HL-60/S4 treated with phorbol 12-myristate 13-acetate at 8.2 ng/mL for 4 days and 3 days (cell line): ENCODE data around the gene SPAG8.

Experiments
- in situ Hi-C: fragments of 300-500 bp; cut with MboI; formaldehyde crosslinking; loops from 2 replicates; pipeline ENCODE4 v1.15.0; 2022; ENCODE audit warnings: low sequenced_read_pairs

SPAG8 gene

GRCh38 chr9:35812025-35812602 lies at the start of gene SPAG8:
TSS of gene SPAG8 (minus strand) at chr9:35812262. CDS start at chr9:35812147, 115 bp downstream.
- in situ Hi-C loops, result no loop called here

GRCh38 chr9:35861161-35861897 lies 49.3 kb upstream of the SPAG8 start:
- in situ Hi-C loops, result no loop called here

GRCh38 chr9:35859990-35860339 lies 47.9 kb upstream of the SPAG8 start:
- in situ Hi-C loops, result no loop called here

- in situ Hi-C loops, result no loop called here
These were observed 47.4 kb upstream of the SPAG8 start for GRCh38 chr9:35859310-35859989.

- in situ Hi-C loops, result no loop called here
These were observed 46.4 kb upstream of the SPAG8 start for GRCh38 chr9:35858458-35858857.

DNA sequence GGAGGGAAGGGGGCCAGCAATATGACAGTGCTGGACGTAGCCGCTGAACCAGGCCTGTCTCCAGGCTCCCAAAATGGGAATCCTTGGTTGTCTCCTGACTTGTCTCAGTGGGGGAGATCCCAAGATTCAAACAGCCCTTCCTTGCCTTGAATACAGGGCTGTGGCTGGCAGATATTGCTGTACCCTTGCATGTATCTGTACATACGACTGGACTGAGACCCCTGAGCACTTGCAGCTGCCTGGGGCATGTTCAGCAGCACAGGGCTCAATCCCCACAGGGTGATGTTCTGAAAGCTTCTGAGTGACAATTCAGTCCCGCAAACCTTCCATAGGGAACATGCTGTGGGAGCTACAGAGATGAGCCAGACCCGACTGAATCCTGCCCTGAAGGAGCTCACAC lies 44.8 kb upstream of the SPAG8 start:
- in situ Hi-C loops, result no loop called here

GRCh38 chr9:35856206-35856605 lies 44.1 kb upstream of the SPAG8 start:
- in situ Hi-C loops, result no loop called here

DNA sequence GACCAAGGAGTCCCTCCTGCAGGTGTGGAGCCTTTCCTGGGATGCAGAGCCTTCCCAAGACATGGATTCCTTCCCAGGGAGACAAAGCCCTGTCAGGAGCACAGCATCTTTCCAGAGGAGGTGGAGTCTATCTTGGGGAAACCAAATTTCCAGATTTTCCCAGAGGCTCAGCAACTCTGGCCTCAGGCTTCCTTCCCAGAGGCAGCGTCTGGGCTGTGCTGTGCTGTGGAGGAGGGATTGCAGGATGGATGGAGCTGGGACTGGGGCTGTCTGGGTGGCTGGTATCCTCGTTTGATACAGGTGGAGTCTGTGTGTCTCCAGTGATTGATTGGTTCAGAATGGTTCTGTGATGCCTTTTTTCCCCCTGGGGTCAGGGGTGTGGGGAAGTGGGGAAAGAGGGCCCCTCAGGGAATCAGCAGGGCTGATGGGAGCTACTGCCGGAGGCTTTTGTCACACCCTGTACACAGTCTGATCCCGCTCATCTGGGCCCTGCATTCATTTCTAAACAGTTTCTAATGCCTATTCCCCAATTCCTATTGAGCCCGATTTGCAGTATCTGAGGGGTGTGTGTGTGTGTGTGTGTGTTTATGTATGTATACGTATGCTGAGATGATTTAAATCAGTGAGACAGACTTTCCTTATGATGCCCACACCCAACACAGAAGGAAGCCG lies 42.2 kb upstream of the SPAG8 start:
- in situ Hi-C loops, result no loop called here

- in situ Hi-C loops, result no loop called here
These were observed 41.1 kb upstream of the SPAG8 start for GRCh38 chr9:35852876-35853865.

DNA sequence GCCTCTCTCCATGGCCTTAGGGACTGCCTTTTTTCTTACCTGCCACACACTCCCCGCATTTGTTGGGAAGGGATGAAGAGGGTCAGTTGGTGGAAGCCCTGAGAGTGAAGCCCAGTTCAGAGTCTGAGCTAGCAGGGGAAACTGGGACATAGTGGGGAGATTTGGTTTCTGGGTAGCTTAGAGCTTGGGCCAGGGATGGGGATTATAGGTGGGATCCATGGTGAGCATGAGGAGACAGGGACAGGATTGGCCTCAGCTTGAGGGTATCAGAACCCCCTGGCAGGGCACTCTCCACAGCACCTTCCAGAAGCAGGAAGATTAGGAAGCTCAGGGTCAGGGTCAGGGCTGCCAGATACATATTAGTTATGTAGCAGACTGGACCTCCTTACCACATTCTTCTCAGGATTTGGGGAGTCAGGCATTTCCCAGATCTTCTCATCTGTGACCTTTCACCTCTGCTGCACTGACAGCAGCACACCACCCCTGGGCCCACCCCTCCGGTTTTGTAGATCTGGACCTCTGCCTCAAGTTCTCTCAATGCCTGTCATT lies 40.3 kb upstream of the SPAG8 start:
- in situ Hi-C loops, result no loop called here

GRCh38 chr9:35847792-35848572 lies 35.9 kb upstream of the SPAG8 start:
- in situ Hi-C loops, result no loop called here

GRCh38 chr9:35845824-35846771 lies 34.0 kb upstream of the SPAG8 start:
- in situ Hi-C loops, result no loop called here

DNA sequence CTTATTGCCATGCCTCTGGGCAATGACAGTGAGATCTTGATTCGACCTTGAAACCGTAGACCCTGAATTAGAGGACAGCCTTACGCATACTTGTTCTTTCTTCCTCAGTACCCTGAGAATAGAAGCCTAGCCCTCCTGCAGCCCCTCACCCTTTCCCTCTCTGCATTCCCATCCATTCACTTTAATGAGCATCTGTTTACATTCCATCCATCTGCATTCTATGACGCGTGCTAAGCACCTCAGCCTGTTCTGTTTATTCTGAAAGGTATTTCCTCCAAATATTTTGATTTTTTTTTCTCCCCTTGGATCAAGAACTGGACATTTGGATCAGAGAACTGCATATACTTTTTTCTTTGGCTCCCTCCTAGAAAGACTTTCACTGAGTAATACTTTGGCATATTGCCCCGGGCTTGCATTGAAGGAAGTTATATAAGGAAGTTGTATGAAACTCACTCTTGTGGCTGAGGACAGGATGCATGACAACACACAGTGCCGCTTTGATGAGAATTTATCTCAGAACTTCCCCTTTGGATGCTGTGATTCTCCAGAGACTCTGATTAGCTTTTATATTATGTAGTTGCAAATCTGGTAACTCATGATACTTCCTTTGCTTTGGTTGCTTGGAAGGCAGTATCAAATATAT lies 32.7 kb upstream of the SPAG8 start:
- in situ Hi-C loops, result no loop called here

DNA sequence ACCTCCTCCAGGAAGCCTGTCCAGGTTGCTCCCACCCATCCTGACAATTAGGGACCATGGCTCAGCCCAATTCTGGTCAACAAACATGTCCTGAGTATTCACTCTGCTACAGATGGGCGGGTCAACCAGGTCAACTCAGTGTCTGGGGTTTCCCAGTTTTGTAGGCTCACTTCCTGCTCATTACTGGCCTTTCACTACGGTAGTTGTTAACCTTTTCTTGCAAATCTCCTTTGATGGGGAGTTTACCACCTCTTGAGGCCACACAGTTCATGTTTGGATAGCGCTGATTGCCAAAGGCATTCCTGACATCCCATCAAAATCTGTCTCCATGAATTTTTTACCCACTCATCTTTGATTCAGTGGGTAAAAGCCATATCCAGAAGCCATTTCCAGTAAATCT lies 30.7 kb upstream of the SPAG8 start:
- in situ Hi-C loops, result no loop called here

DNA sequence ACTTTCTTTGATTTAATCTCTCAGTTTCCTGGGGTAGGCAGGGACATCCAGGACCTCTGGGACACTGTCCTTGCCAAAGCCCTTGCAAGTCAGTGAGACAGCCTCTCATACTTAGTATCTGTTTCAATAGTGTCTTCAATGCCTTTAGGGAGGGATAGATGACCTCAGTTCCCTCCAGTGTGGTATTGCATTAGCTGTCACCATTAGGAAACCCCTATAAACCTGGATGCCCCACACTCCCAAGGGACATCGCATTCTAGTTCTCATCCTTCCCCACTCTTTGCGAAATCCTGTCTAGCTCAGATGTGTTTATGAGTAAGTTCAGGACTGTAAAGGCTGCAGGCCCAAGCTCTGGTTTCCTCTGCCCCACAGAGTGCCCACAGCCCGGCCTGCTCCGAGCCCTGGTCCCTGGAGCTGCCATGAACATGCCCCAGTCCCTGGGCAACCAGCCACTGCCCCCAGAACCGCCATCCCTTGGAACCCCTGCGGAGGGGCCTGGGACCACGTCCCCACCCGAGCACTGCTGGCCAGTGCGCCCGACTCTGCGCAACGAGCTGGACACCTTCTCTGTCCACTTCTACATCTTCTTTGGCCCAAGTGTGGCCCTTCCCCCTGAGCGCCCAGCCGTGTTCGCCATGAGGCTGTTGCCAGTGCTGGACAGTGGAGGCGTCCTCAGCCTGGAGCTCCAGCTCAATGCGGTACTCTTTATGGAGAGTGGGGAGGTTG lies 30.1 kb upstream of the SPAG8 start:
- in situ Hi-C loops, result no loop called here

DNA sequence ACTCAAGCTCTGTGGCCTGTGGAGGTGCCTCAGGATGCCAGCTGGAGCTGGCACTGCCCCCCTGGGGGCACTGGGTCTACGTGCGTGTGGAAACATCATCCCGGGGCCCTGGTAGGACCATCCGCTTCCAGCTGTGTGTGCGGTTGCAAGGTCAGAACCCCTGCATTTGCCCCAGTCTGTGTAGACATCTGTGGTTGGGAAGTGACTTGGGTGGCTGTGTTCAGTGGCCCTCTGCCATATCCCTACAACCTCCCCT lies 29.5 kb upstream of the SPAG8 start:
- in situ Hi-C loops, result no loop called here

DNA sequence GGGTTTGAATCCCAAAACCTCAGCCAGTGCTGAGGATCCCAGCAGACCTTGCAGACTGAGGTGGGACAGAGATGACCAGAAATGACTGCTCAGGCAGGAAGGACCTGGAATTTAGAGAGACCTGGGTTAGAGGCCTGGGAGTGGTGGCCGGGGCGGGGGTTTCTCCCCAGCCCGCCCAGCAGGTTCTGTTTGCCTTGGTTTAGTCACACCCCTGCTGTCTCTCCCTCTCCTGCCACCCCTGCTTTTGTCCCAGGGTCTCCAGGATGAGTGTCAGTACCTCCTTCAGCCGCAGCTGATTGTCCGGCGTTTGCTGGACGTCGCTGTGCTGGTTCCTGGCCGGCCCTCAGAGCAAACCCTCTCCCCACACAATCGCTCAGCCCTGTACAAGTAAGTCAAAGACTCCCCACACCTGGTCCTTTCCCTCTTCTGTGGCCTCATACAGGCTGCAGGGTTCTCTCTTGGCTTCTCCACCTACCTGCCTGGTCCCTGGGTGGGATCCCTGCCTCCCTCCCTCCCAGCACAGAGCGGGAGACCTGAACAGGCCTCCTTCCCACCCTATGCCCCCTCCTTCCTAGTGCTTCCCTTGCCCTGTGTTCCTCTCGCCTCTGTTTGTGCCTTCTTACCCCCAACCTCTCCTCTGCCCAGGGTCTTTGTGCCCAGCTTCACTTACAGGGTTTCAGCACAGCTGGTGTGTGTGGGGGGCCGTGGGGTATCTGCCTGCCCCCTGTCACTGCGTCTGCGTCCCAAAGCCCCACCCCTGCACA lies 29.0 kb upstream of the SPAG8 start:
- in situ Hi-C loops, result no loop called here
